ENCODE results near the gene RPL3.

- TF ChIP-seq, protein P1, sequence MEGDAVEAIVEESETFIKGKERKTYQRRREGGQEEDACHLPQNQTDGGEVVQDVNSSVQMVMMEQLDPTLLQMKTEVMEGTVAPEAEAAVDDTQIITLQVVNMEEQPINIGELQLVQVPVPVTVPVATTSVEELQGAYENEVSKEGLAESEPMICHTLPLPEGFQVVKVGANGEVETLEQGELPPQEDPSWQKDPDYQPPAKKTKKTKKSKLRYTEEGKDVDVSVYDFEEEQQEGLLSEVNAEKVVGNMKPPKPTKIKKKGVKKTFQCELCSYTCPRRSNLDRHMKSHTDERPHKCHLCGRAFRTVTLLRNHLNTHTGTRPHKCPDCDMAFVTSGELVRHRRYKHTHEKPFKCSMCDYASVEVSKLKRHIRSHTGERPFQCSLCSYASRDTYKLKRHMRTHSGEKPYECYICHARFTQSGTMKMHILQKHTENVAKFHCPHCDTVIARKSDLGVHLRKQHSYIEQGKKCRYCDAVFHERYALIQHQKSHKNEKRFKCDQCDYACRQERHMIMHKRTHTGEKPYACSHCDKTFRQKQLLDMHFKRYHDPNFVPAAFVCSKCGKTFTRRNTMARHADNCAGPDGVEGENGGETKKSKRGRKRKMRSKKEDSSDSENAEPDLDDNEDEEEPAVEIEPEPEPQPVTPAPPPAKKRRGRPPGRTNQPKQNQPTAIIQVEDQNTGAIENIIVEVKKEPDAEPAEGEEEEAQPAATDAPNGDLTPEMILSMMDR (IDR thresholded peaks at IDR 0.05; ENCODE audit: poor library complexity): no peak
- no peak for TF ChIP-seq EZH2 (IDR thresholded peaks at IDR 0.05; ENCODE audit: borderline replicate concordance)
Observed at GRCh38 chr22:39268645-39269044, 50.8 kb downstream of the RPL3 start.
